Neutrophil (primary cell): ENCODE data around the gene STPG4.
"Not testable (repeated sequence)": the region's sequence is repeated elsewhere in the genome, so short reads cannot be mapped to it uniquely, and the experiment has no call there.

Experiments used
- H3K27ac ChIP-seq: fragments of 200-600 bp; sonication (generic); 2 replicates; pipeline ENCODE4 v1.5.1; 2016; ENCODE audit warnings: mild to moderate bottlenecking, moderate library complexity
- H3K27me3 ChIP-seq: fragments of 200-600 bp; sonication (generic); 2 replicates; pipeline ENCODE4 v1.6.0; 2016; ENCODE audit warnings: mild to moderate bottlenecking
- H3K36me3 ChIP-seq: fragments of 200-600 bp; sonication (generic); 2 replicates; pipeline ENCODE4 v1.5.1; 2017
- H3K4me1 ChIP-seq, 2 experiments: fragments of 200-600 bp in 1 of 2; sonication (generic) in 1 of 2; 1 replicate in 1 of 2; 2 replicates in 1 of 2; pipeline versions ENCODE4 v1.5.1 to v1.6.1; 2013 to 2016; ENCODE audit warnings: low read depth in 1 of 2, low read length in 1 of 2, mild to moderate bottlenecking in 1 of 2, moderate library complexity in 1 of 2; ENCODE audit not compliant: control insufficient read depth in 1 of 2, insufficient read depth in 1 of 2
- H3K4me3 ChIP-seq, 2 experiments: fragments of 200-600 bp in 1 of 2; sonication (generic) in 1 of 2; 1 replicate in 1 of 2; 2 replicates in 1 of 2; pipeline ENCODE4 v1.5.1; 2013 to 2016; ENCODE audit warnings: low read depth in 1 of 2, low read length in 1 of 2, mild to moderate bottlenecking in 1 of 2, moderate library complexity in 1 of 2
- H3K9me3 ChIP-seq: fragments of 200-600 bp; sonication (generic); 2 replicates; pipeline ENCODE4 v1.5.1; 2016
- CTCF ChIP-seq: fragments of 200-600 bp; sonication (generic); IDR thresholded peaks from 2 replicates; pipeline ENCODE4 v1.5.1; 2016; ENCODE audit warnings: antibody characterized with exemption

The STPG4 gene

GRCh38 chr2:47173986-47174732, 19.1 kb upstream of the STPG4 start:
- H3K36me3 ChIP-seq: peaks cover 18% of the 10 kb centered on the region
- no peaks in the 10 kb centered on the region for H3K27me3 ChIP-seq
- H3K9me3 ChIP-seq: no peaks in the 10 kb centered on the region
- peak overlapping the region; percentile 98 for H3K27ac ChIP-seq
- H3K4me3 ChIP-seq: peak overlapping the region; percentile 94 to 96
- peaks cover 47 to 66% of the 10 kb centered on the region in 2 experiments for H3K4me1 ChIP-seq
- TF ChIP-seq CTCF: no peak

GRCh38 chr2:47172922-47173695, 18.0 kb upstream of the STPG4 start:
- Histone ChIP-seq H3K4me3 (peak overlapping the region in 1 of 2 experiments; percentile 94), H3K27ac (peak overlapping the region; percentile 98), H3K4me1 (peaks cover 37 to 55% of the 10 kb centered on the region in 2 experiments), H3K36me3 (peaks cover 28% of the 10 kb centered on the region), H3K9me3 (no peaks in the 10 kb centered on the region), H3K27me3 (no peaks in the 10 kb centered on the region)
- TF ChIP-seq CTCF: no peak

- no peaks in the 10 kb centered on the region for H3K27me3 ChIP-seq
- H3K27ac ChIP-seq: peak overlapping the region; percentile 34
- no peaks in the 10 kb centered on the region for H3K9me3 ChIP-seq
- peaks cover 29 to 48% of the 10 kb centered on the region in 2 experiments for H3K4me1 ChIP-seq
- peaks cover 29% of the 10 kb centered on the region for H3K36me3 ChIP-seq
- H3K4me3 ChIP-seq: no peak overlapping the region
- no peak for TF ChIP-seq CTCF
Observed at GRCh38 chr2:47172156-47172921, 17.2 kb upstream of the STPG4 start.

GRCh38 chr2:47169784-47170183, 14.7 kb upstream of the STPG4 start:
- no peak overlapping the region for H3K27ac ChIP-seq
- no peaks in the 10 kb centered on the region for H3K27me3 ChIP-seq
- TF ChIP-seq CTCF: no peak
- H3K4me3 ChIP-seq: no peak overlapping the region
- H3K36me3 ChIP-seq: peaks cover 35% of the 10 kb centered on the region
- no peaks in the 10 kb centered on the region for H3K9me3 ChIP-seq
- peaks cover 19 to 40% of the 10 kb centered on the region in 2 experiments for H3K4me1 ChIP-seq

- H3K9me3 ChIP-seq, H3K27ac ChIP-seq, H3K27me3 ChIP-seq, H3K4me3 ChIP-seq: not testable (repeated sequence)
- Histone ChIP-seq H3K4me1 (peaks cover 10 to 31% of the 10 kb centered on the region in 2 experiments), H3K36me3 (peaks cover 35% of the 10 kb centered on the region)
Observed at GRCh38 chr2:47168895-47169294, 13.8 kb upstream of the STPG4 start.
